ENCODE measurements around the gene PHKA2. TPM values are rescaled to one million over a fixed set of nuclear protein-coding genes. Genes with fewer than 3 reads are reported as not detected.
A peak's percentile ranks its signal among the peaks of the same experiment; 100 is the strongest.
"Not testable (repeated sequence)": the region's sequence is repeated elsewhere in the genome, so short reads cannot be mapped to it uniquely, and the experiment has no call there.

PHKA2 gene
- polyA plus RNA-seq (ENCODE audit: insufficient read length in 3 of 3) = 10 to 100 TPM; 36.9 to 54.3 (median 39.8) TPM
- long read RNA-seq, donor 1 = 0 reads
- long read RNA-seq, donor 2, partial matches to known transcripts = 0 of 1 reads
- long read RNA-seq, donor 2, other reads (novel, unspliced or antisense) = 0 of 1 reads
- long read RNA-seq, donor 3, partial matches to known transcripts = 0 of 2 reads
- long read RNA-seq, donor 3, other reads (novel, unspliced or antisense) = 0 of 2 reads
- long read RNA-seq, donor 4, full-length matches to known transcripts = 4 of 4 reads
- long read RNA-seq, donor 4, partial matches to known transcripts = 0 of 4 reads
- long read RNA-seq, donor 4, other reads (novel, unspliced or antisense) = 0 of 4 reads
- long read RNA-seq, donor 5, full-length matches to known transcripts = 10 of 16 reads
- long read RNA-seq, donor 5, partial matches to known transcripts = 6 of 16 reads
- long read RNA-seq, donor 5, other reads (novel, unspliced or antisense) = 0 of 16 reads
- long read RNA-seq, donor 6, partial matches to known transcripts = 0 of 4 reads
- long read RNA-seq, donor 6, other reads (novel, unspliced or antisense) = 0 of 4 reads
- long read RNA-seq, donor 7, partial matches to known transcripts = 0 of 4 reads
- long read RNA-seq, donor 7, other reads (novel, unspliced or antisense) = 0 of 4 reads
- long read RNA-seq, donor 8, partial matches to known transcripts = 0 of 4 reads
- long read RNA-seq, donor 8, other reads (novel, unspliced or antisense) = 0 of 4 reads
- long read RNA-seq, donor 9, partial matches to known transcripts = 0 of 2 reads
- long read RNA-seq, donor 9, other reads (novel, unspliced or antisense) = 0 of 2 reads
- long read RNA-seq, donor 10, partial matches to known transcripts = 0 of 2 reads
- long read RNA-seq, donor 10, other reads (novel, unspliced or antisense) = 0 of 2 reads
- long read RNA-seq, donor 11 = 0 reads
- long read RNA-seq, donor 12, full-length matches to known transcripts = 3 of 3 reads
- long read RNA-seq, donor 12, partial matches to known transcripts = 0 of 3 reads
- long read RNA-seq, donor 12, other reads (novel, unspliced or antisense) = 0 of 3 reads
- long read RNA-seq, donor 13, partial matches to known transcripts = 0 of 3 reads
- long read RNA-seq, donor 13, other reads (novel, unspliced or antisense) = 0 of 3 reads
- long read RNA-seq, donor 14, partial matches to known transcripts = 0 of 3 reads
- long read RNA-seq, donor 14, other reads (novel, unspliced or antisense) = 0 of 3 reads
- long read RNA-seq, donor 15, partial matches to known transcripts = 0 of 2 reads
- long read RNA-seq, donor 15, other reads (novel, unspliced or antisense) = 0 of 2 reads
- long read RNA-seq, donor 16, transcript PHKA2-203 (4 exons, 1,945 nt) = major isoform, 6 of 10 reads
- long read RNA-seq, donor 16, partial matches to known transcripts = 0 of 10 reads
- long read RNA-seq, donor 16, other reads (novel, unspliced or antisense) = 0 of 10 reads

- peak in 5 of 11 donors; percentile 22 to 38 (median 28) for DNase-seq (ENCODE audit: extremely low read depth in 1 of 11, low read depth in 9 of 11, low spot score in 4 of 11)
Observed at GRCh38 chrX:18983666-18984380, at the start of gene PHKA2. Gene PHKA2 (minus strand): TSS chrX:18984114. CDS start chrX:18983932, 182 bp downstream.

- no peak for DNase-seq (ENCODE audit: extremely low read depth in 1 of 11, low read depth in 9 of 11, low spot score in 4 of 11)
Observed at GRCh38 chrX:19030805-19031204, 46.9 kb upstream of the PHKA2 start.

- DNase-seq (ENCODE audit: extremely low read depth in 1 of 11, low read depth in 9 of 11, low spot score in 4 of 11) = no peak
Observed at GRCh38 chrX:19028560-19028959, 44.6 kb upstream of the PHKA2 start.

- DNase-seq (ENCODE audit: extremely low read depth in 1 of 11, low read depth in 9 of 11, low spot score in 4 of 11) = no peak
Observed at GRCh38 chrX:19024366-19024765, 40.5 kb upstream of the PHKA2 start.

- no peak for DNase-seq (ENCODE audit: extremely low read depth in 1 of 11, low read depth in 9 of 11, low spot score in 4 of 11)
Observed at GRCh38 chrX:19019996-19020395, 36.1 kb upstream of the PHKA2 start.

GRCh38 chrX:19017271-19017670 is 33.4 kb upstream of the PHKA2 start:
- DNase-seq (ENCODE audit: extremely low read depth in 1 of 11, low read depth in 9 of 11, low spot score in 4 of 11) = peak in 6 of 11 donors; percentile 5 to 16 (median 12)

- DNase-seq (ENCODE audit: extremely low read depth in 1 of 11, low read depth in 9 of 11, low spot score in 4 of 11) = not testable (repeated sequence)
Observed at GRCh38 chrX:19016614-19017013, 32.7 kb upstream of the PHKA2 start.

GRCh38 chrX:19007868-19008267 is 24.0 kb upstream of the PHKA2 start:
- DNase-seq (ENCODE audit: extremely low read depth in 1 of 11, low read depth in 9 of 11, low spot score in 4 of 11) = no peak

- DNase-seq (ENCODE audit: extremely low read depth in 1 of 11, low read depth in 9 of 11, low spot score in 4 of 11) = no peak
Observed at GRCh38 chrX:19007011-19007410, 23.1 kb upstream of the PHKA2 start.

- DNase-seq (ENCODE audit: extremely low read depth in 1 of 11, low read depth in 9 of 11, low spot score in 4 of 11) = no peak
Observed at GRCh38 chrX:19005909-19006308, 22.0 kb upstream of the PHKA2 start.

GRCh38 chrX:19003756-19004155 is 19.8 kb upstream of the PHKA2 start:
- no peak for DNase-seq (ENCODE audit: extremely low read depth in 1 of 11, low read depth in 9 of 11, low spot score in 4 of 11)

GRCh38 chrX:18998653-18999052 is 14.7 kb upstream of the PHKA2 start:
- DNase-seq (ENCODE audit: extremely low read depth in 1 of 11, low read depth in 9 of 11, low spot score in 4 of 11) = no peak

GRCh38 chrX:18997916-18998315 is 14.0 kb upstream of the PHKA2 start:
- no peak for DNase-seq (ENCODE audit: extremely low read depth in 1 of 11, low read depth in 9 of 11, low spot score in 4 of 11)

GRCh38 chrX:18996536-18996935 is 12.6 kb upstream of the PHKA2 start:
- DNase-seq (ENCODE audit: extremely low read depth in 1 of 11, low read depth in 9 of 11, low spot score in 4 of 11) = no peak

- no peak for DNase-seq (ENCODE audit: extremely low read depth in 1 of 11, low read depth in 9 of 11, low spot score in 4 of 11)
Observed at GRCh38 chrX:18995221-18995620, 11.3 kb upstream of the PHKA2 start.

- DNase-seq (ENCODE audit: extremely low read depth in 1 of 11, low read depth in 9 of 11, low spot score in 4 of 11) = no peak
Observed at GRCh38 chrX:18994713-18995112, 10.8 kb upstream of the PHKA2 start.

GRCh38 chrX:18992829-18993228 is 8.9 kb upstream of the PHKA2 start:
- DNase-seq (ENCODE audit: extremely low read depth in 1 of 11, low read depth in 9 of 11, low spot score in 4 of 11) = no peak

- no peak for DNase-seq (ENCODE audit: extremely low read depth in 1 of 11, low read depth in 9 of 11, low spot score in 4 of 11)
Observed at GRCh38 chrX:18985186-18985435, 1.2 kb upstream of the PHKA2 start.
